Measurements from ENCODE around the gene HOXC10.

DNA sequence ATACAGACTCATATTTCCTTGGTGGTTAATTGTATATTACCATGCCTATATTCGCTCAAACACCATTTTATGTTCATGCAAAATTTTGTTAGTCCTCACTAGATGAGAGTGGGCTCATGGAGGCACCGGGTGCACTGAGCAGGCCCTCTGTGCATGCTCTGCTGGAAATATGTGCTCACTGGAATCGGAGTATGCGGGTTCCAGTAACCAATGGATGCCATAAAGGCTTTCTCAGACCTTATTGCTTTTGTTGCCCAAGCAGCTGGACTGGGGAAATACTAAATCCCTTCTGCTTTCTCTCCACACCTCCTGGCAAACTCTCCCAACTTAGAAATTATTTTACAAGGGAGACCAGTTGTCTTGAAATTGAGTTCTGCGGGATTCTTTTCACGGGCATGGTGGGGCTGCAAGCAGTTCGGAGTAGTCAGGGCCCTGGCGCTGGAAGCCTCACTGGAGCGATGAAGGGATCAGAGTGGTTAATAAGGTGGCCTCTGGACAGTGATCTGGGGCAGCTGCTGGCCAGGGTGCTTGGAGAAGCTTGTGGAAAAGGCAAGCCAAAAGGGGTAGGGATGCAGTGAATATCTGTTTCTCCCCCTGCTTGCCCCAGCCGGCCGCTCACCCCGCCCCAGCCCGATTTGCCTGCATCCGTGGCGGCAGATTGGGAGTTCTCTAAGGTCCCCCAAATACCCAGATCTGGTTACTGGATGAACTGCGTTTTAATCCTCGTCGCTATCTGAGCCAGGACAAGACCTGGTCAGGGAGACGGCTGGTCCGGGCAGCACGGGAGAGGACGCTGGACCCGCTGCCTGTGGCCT lies 35.9 kb downstream of the HOXC10 start:
- TF ChIP-seq CTCF (optimal IDR thresholded peaks at IDR 0.05 in 1 of 3, IDR thresholded peaks at IDR 0.05 in 1 of 3, conservative IDR thresholded peaks at IDR 0.05 in 1 of 3; ENCODE audit: extremely low read depth in 1 of 3, insufficient read depth in 2 of 3, low read length in 3 of 3) (no peak), EZH2 (IDR thresholded peaks at IDR 0.05; ENCODE audit: low read length) (no peak)

Data from keratinocyte (primary cell).